Neural progenitor cell (in vitro differentiated cells): ENCODE results near the gene TDRD10.

Source experiments
- EZH2 ChIP-seq: fragments of 200-600 bp; sonication (generic); IDR thresholded peaks from 2 replicates; pipeline ENCODE4 v1.6.1; 2017; ENCODE audit warnings: antibody characterized with exemption, mild to moderate bottlenecking, moderate library complexity
- EZH2phosphoT487 ChIP-seq: fragments of 200-600 bp; sonication (generic); IDR thresholded peaks from 2 replicates; pipeline ENCODE4 v1.6.1; 2017; ENCODE audit warnings: antibody characterized with exemption
- TF ChIP-seq, protein P1 (sequence below): fragments of 200-600 bp; sonication (generic); IDR thresholded peaks from 2 replicates; pipeline ENCODE4 v1.5.1; 2017; ENCODE audit warnings: antibody characterized with exemption, mild to moderate bottlenecking

DNA sequence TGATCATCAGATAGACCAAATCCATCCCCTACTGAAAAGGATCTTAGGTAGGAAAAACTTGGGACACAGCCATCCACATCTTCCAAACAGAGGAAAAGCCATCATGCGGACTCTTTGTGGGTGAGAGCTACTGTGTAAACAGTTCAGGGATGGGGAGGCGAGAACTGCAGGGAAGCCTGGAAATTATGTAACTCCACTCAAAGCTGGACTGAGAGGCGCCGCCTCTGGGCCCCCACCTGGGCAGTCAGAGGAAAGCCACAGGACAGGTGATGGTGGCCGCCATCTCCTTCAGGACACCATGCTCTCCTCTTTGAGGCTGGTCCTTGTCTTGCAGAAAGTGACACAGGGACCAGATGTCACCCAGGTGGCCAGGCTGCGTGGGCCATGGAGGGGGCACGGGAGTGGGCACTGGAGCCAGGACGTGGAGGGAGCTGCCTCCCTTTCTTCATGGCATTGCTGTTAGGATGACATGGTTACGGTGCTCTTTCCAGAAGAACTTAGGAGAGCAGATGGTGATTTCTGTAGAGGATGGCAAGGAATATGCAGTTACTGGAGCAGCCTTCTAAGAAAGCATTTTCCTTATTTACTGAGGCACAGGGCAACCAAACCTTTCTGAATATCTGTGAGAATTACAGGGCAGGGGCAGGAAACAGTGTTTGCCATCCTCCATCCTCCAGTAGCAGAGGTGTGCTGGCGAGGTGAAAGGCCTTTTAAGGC is 32.0 kb upstream of the TDRD10 start:
- TF ChIP-seq, protein P1, sequence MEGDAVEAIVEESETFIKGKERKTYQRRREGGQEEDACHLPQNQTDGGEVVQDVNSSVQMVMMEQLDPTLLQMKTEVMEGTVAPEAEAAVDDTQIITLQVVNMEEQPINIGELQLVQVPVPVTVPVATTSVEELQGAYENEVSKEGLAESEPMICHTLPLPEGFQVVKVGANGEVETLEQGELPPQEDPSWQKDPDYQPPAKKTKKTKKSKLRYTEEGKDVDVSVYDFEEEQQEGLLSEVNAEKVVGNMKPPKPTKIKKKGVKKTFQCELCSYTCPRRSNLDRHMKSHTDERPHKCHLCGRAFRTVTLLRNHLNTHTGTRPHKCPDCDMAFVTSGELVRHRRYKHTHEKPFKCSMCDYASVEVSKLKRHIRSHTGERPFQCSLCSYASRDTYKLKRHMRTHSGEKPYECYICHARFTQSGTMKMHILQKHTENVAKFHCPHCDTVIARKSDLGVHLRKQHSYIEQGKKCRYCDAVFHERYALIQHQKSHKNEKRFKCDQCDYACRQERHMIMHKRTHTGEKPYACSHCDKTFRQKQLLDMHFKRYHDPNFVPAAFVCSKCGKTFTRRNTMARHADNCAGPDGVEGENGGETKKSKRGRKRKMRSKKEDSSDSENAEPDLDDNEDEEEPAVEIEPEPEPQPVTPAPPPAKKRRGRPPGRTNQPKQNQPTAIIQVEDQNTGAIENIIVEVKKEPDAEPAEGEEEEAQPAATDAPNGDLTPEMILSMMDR, result no peak
- no peak for TF ChIP-seq EZH2
- no peak for TF ChIP-seq EZH2phosphoT487
